HG02623 (cell line): ENCODE results near the gene HSP90AA1.
"Not testable (repeated sequence)": the region's sequence is repeated elsewhere in the genome, so short reads cannot be mapped to it uniquely, and the experiment has no call there.

ENCODE experiments used
- ATAC-seq: cut with Tn5 transposase; IDR thresholded peaks from one replicate; pipeline ENCODE4 v1.9.1; 2021; ENCODE audit warnings: moderate library complexity; ENCODE audit not compliant: unreplicated experiment

Gene HSP90AA1

DNA sequence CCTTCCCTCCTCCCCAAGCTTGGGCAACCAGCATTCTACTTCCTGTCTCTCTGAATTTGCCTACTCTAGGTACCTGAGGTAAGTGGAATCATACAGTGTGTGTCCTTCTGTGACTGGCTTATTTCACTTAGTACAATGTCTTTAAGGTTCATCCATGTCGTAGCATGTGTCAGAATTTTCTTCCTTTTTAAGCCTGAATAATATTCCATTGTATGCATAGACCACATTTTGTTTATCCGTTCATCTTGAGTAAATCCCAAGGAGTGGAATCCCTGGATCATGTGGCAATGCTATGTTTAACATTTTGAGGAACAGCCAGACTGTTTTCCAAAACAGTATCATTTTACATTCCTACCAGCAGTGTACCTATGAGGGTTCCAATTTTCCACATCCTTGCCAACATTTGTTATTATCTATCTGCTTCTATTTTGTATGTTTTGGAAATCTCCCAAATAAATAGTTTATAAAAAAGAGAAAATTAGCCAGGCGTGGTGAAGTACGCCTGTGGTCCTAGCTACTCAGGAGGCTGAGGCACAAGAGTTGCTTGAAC is 12.4 kb downstream of the HSP90AA1 start:
- ATAC-seq = no peak

DNA sequence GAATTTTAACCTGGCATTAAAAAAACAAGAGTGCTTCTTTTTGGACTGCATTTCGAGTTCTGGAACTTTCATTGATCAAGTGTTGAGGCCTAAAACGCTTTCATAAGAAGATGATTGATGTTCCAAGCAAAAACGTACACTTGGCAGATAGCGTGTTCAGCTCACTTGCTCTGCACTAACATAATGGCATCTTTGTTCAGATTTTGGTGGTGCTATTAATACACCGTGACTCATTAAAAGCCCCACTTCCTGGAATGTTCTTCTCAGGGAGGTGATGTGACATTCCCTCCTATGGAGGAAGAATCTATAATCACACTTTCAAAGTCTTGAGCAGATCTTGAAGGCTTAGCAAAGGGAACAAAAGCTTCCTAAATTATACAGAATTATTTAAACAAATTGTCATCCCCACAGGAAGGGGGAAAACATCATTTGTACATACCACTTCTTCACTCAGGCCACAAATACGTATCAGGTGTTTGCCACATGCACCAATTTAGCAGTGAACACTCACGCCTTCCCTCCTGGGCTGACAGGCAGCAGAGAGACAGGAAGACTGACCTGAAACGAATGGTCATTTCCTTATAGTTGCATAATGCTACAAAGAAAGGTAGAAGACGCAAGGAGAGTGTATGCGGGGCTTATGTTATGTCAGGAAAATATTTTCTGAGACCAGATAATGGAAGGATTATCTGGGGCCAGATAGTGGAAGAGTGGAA is 15.4 kb downstream of the HSP90AA1 start:
- no peak for ATAC-seq

DNA sequence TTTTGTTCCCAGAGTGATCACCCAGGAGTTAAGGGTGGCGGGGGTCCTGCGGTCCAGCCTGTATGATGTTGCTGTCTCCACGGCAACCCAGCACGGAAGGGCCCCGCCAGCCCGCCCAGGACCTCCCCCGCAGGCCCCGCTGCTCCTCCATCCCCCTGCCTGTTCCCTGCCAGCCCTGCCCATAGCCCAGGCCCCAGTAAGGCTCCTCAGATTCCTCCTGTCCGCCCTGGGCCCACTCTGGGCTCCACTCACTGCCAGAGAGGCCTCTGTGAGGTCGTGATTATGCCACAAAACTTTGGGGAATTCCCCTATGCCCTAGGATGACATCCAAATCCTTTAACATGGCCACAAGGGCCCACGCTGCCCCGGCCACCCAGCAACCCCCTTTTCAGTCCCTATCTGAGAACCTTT is 20.8 kb downstream of the HSP90AA1 start:
- ATAC-seq = no peak

DNA sequence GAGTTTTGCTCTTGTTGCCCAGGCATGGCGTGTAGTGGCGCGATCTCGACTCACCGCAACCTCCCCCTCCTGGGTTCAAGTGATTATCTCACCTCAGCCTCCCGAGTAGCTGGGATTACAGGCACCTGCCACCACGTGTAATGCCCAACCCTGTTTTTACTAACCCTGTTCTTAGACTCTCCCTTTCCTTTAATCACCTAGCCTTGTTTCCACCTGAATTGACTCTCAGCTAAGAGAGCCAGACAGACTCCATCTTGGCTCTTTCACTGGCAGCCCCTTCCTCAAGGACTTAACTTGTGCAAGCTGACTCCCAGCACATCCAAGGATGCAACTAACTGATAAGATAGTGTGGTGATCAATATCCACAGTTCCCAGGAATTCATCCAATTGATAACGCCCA is 22.3 kb downstream of the HSP90AA1 start:
- not testable (repeated sequence) for ATAC-seq

DNA sequence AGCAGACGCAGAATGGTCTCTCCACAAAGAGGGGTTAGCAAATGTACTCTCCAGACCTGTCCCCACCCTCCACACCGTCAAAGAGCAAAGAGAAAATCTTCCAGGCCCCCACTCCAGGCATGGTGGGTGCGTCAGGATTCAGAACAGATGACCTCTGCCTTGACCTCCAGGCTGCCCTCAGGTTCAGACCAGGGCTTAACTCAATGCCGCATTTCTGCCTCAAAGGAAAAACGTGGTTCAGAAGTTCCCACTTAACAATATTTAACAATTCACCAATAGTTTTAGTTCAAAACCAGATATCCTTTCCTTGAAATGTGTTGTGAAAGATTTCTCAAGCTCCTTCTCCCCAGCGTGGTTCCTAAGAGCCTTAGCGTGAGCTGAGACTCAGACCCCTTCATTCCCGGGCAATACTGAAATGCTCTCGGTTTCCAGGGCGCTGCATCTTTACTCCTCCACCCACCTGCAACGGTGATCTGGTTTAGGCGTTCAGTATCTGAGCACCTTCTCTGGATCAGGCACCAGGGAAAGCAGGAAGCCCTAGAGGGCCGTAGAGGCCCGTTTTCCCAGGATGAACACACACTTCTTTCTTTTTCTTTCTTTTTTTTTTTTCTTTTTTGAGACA is 22.9 kb downstream of the HSP90AA1 start:
- no peak for ATAC-seq

DNA sequence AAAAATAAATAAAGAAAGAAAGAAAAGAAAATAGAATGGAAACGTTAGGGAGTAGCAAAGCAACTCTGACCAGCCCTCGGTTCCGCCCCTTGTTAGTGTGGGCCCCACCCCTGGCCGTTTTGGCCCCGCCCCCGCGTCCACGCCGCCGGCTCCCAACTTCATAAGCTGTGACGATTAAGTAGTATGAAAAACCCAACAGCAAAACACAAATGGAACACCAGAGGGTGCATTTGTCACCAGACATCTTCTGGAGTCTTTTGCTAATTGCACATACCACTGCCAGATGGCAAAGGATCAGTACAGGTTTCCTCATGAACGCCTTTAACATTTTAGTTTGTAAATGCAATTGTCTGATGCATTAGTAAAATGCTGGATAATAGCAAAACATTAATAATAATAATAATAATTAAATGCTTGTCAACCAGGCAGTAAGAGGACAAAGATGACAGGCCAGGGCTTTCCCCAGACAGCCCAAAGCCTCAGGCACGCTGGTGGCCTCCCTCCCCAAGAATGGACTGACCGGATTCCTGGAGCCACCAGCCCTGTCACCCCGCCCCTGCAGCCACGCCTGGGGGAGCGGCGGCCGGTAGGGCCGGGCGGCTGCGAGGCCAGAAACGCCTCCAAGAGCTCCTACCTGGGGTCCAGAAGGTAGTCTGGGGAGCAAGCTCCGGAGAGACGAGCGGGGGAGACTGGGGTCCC is 23.6 kb downstream of the HSP90AA1 start:
- no peak for ATAC-seq

DNA sequence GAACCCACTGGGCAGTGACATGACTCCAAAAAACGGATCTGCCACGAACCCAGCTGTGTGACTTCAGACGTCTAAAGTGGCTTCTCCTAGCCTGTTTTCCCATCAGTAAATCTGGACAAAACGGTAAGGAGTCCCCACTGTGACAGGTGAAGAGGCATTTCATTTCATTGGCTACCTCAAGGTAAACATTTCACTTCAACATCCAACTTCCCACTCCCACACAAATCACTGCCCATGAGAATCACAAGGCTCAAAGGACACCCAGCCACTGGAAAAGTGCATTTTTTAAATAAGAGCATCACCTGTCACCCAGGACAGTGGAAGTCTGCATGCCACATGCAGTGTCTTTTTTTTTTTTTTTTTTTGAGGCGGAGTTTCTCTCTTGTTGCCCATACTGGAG is 27.9 kb downstream of the HSP90AA1 start:
- no peak for ATAC-seq

DNA sequence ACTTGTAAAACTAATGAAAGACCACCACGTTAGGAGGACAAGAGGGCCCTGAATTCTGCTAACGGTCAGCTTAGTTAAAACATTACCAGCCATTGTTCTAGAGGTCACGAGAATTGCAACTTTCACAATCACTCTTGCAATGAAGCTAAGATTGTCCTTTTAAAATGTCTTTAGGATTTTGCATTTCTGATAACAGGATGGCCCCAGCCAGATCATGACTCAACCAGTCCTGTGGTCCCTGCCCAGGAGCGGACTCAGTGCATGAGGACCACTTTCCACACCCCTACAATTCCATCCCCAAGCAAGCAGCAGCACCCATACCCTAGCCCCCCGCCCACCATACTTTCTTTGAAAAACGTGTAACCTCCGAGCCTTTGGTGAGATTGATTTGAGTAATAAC is 28.7 kb downstream of the HSP90AA1 start:
- no peak for ATAC-seq

DNA sequence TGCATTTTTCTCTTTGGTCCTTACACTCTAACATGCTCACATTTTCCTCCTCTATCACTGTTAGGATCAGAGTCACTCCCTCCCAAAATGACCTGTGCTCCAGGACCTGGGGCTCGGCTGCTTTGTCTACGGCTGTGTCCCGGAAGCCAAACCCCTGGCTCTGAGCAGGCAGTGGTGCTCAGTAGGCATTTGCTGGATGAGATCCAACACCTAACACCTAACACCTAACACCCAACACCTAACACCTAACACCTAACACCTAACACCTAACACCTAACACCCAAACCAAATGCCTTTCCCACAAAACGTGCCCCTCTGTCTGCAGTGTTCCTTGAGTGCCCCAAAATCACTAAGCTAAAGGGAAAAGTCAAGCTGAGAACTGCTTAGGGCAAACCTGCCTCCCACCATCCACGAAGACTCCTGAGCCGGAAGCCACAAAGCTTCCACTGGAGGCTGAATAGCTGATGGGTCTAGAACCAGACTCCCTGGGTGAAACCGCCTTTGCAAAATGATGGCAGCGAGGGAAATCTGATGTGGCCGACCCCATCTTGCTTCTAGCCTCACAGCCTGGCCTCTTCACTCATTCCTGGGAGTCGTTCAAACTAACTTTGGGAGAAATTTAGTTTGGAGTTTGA is 29.2 kb downstream of the HSP90AA1 start:
- ATAC-seq = no peak

DNA sequence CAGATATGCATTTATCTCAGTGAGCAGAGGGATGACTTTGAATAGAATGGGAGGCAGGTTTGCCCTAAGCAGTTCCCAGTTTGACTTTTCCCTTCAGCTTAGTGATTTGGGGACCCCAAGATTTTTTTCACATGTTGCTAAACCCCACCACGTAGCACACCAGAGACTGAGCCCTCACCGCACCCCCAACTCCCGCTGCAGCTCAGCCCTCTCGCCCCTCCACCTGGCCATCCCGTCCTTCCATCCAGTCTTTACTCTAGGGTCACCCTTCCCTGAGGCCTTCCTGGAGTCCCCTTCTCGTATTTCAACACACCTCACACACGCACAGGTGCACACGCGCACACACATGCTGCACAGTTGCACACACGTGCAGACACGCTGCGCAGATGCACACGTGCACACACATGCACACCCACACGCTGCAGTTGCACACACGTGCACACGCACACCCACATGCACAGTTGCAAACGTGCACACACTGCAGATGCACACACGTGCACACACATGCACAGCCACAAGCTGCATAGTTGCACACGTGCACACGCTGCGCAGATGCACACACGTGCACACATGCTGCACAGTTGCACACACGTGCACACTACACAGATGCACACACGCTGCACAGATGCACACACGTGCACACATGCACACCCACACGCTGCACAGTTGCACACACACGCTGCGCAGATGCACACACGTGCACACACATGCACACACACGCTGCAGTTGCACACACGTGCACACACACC is 30.0 kb downstream of the HSP90AA1 start:
- ATAC-seq = no peak

DNA sequence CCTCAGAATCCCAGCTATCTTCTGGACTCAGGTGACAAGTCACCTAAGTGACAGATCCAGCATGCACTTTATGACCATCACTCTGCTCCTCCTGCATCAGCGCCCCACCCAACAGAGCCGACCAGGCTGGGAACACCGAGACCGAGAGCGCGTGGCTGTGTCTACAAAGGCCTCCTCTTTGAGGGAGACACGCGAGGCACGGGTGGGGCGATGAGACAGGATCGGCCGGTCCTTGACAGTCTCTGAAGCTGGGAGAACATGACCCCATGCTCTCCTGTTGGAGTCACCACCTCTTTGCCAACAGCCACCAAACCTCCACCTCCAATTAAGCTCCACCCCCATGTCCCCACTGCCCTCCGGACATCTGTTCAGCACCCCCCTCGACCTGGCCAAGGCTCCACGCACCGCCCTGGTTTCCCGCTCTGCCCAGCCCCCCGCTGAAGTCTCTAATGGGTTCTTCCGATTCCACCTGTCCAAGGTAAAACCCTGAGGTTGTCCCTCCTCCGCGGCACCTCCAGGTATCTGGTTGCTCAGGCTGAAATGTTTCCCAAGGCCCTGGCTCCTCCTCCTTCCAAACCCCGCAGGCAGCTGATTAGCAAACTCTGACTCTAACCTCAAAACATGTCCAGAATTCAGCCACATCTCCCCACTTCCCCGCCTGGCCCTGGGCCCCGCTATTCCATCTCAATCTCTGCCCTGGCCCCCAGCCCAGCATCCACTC is 31.5 kb downstream of the HSP90AA1 start:
- ATAC-seq = no peak

DNA sequence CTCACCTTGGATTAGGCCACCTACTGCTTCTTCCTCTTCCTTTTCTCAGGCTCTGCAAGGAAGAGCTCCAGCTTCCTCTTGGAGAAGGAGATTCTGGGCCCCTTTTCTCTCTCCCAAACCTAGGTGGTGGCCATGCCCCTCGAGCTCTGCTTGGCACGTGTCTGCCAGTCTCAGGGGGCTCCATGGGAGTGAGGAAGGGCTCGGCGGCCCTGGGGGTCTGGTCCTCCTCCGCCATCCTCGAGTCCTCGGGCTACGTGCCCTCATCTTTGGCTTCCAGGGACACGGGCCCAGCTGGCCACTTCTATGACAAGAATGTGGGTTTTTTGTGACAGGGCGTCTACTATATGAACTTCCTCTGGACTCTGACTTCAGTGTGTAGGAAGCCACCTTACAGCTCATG is 34.3 kb downstream of the HSP90AA1 start:
- no peak for ATAC-seq

DNA sequence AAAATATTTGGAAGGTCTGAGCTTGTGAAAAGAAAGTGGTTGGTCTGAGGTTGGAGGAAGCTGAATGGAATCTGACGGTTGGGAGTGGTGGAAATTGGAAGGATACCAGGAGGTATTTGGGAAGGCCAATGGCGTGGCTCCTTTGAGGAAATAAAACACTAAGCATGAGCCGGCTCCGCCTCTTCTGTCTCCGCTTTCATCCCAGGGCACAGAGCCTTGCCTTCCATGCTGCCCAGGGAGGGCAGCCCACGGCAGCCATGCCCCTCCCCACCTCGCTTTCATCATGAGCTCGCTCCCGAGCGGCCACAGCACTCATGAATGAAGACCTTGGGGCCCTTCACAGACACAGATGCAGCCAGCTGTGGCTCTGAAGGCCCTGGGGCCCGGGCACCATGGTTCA is 36.2 kb downstream of the HSP90AA1 start:
- ATAC-seq = no peak

DNA sequence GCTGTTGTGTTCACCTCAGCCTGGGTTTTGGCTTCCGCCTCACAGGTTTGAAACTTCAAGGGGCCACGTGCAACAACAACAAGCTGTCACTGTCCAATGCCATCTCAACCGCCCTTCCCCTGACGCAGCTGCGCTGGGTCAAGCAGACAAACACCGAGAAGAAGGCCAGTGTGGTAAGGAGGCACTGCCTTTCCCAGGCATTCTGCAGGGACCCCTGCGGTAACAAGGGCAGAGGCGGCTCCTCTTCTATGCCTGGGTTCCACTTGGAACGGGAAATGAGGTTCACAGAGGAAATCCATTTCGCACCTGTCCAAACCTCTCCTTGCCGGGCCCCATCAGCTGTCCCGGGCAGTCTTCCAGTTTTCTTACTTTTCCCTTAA is 36.8 kb downstream of the HSP90AA1 start:
- no peak for ATAC-seq

DNA sequence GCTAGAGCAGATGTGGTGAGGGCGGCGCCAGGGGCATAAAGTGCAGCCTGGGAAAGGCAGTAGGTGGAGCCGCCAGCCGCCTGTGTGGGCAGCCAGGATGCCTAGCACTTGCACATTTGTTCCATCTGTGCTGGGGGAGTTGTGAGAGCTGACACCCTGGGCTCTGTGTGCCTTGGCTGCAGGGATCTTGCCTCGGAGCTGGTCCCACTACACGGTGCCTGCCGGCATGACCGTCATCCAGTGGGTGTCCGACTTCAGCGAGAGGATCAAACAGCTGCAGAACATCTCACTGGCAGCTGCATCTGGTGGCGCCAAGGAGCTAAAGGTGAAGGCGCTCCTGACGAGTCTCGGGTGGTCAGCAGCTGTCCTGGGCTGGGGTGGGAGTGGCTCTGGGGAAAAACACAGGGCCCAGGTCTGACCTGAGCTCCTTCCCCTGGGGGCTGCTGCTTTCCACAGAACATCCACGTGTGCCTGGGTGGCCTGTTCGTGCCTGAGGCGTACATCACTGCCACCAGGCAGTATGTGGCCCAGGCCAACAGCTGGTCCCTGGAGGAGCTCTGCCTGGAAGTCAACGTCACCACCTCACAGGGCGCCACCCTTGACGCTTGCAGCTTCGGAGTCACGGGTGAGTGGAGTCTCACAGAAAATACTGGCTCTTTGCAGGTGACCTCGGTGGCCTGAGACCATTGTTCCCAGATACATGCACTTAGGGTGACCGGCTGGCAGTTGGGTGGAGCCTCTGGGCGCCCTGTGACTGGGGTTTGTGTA is 37.4 kb downstream of the HSP90AA1 start:
- ATAC-seq = no peak

DNA sequence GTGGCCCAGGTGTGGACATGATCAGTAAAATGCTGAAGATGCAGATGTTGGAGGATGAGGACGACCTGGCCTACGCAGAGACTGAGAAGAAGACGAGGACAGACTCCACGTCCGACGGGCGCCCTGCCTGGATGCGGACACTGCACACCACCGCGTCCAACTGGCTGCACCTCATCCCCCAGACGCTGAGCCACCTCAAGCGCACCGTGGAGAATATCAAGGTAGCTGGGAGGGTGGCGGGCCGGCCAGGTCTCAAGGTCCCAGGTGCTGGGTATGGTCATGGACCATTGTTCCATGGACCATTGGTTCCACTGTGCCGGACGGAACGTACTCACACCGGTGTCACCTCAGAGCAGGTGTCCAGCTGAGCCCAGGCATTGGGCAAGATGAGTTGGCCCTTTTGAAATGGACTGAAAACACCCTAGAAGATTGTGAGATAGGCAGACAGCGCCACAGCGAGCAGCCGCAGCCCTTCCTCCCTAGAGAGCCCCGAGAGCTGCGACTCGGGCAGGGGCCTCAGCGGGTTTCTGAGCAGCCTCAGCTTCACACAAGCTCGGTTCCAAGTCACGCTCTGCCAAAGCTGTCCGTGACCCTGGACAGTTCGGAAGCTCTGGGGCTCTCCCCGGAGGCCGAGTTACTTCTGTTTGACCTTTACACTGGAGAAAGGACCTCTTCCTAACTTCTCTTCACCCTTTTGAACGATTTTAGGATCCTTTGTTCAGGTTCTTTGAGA is 38.9 kb downstream of the HSP90AA1 start:
- no peak for ATAC-seq

DNA sequence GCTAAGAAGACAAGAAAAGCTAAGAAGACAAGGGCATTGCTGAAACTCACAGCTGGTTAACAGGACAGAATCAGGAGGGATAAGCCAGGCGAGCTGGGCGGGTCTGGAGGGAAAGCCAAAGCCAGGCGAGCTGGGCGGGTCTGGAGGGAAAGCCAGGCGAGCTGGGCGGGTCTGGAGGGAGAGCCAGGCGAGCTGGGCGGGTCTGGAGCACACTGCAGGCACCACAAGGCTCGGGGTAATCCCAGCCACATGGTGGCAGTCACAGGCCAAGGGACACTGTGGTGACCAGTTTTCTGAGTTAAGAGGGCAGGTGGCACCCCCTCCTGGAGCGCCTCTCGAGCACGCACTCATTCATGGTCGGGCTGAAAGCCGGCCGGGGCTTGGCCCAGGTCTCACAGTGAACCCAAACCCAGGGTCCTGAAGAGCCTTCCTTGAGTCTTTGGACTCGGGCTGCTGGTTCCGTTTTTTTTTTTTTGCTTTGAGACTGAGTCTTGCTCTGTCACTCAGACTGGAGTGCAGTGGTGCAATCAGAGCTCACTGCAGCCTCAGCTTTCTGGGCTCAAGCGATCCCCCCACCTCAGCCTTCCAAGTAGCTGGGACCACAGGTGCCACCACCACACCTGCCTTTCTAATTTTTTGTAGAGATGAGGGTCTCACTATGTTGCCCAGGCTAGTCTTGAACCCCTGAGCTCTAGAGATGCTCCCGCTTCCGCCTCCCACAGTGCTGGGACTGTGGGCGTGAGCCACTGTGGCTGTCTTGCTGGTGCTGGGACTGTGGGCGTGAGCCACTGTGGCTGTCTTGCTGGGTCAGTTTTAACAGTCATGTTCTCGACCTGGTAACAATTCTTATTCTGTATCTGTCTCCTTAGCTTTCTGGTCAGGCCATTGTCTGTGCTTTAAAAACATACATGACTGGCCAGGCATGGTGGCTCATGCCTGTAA is 40.2 kb downstream of the HSP90AA1 start:
- ATAC-seq = no peak

DNA sequence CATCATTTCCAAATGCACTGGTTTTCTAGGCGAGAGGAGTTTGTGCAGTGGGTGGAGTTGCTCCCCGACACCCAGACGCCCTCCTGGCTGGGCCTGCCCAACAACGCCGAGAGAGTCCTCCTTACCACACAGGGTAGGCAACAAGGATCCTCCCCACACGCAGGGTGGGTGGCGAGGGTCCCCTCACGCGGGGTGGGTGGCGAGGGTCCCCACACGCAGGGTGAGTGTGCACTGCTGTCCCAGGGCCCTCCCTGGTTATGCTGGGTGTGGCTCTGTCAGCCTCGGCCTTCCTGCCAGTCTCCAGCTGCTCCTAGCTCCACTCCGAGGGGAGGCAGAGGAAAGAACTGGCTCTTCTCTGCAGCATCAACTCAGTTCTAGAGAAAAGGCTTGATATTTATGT is 42.3 kb downstream of the HSP90AA1 start:
- ATAC-seq = no peak
